Measurements from ENCODE around the gene MAPT.

Gene MAPT

GRCh38 chr17:45975640-45976295 is 81.4 kb downstream of the MAPT start:
- DNase-seq = no peak

GRCh38 chr17:45976391-45976754 is 82.0 kb downstream of the MAPT start:
- DNase-seq = no peak

GRCh38 chr17:45976755-45977505 is 82.6 kb downstream of the MAPT start:
- no peak for DNase-seq

GRCh38 chr17:45977506-45977824 is 83.1 kb downstream of the MAPT start:
- DNase-seq = no peak

- DNase-seq = no peak
These were observed 83.7 kb downstream of the MAPT start for GRCh38 chr17:45977976-45978626.

- no peak for DNase-seq
These were observed 84.8 kb downstream of the MAPT start for GRCh38 chr17:45979137-45979536.

- DNase-seq = no peak
These were observed 86.5 kb downstream of the MAPT start for GRCh38 chr17:45980855-45981254.

GRCh38 chr17:45981306-45981705 is 87.0 kb downstream of the MAPT start:
- DNase-seq = no peak

- DNase-seq = no peak
These were observed 88.6 kb downstream of the MAPT start for GRCh38 chr17:45982791-45983613.

GRCh38 chr17:45983614-45984310 is 89.4 kb downstream of the MAPT start:
- DNase-seq = no peak

GRCh38 chr17:45984368-45984767 is 90.0 kb downstream of the MAPT start:
- DNase-seq = no peak

- DNase-seq = no peak
These were observed 91.1 kb downstream of the MAPT start for GRCh38 chr17:45985447-45985846.

GRCh38 chr17:45986056-45986455 is 91.7 kb downstream of the MAPT start:
- DNase-seq = no peak

- no peak for DNase-seq
These were observed 93.4 kb downstream of the MAPT start for GRCh38 chr17:45987706-45988105.

- no peak for DNase-seq
These were observed 95.4 kb downstream of the MAPT start for GRCh38 chr17:45989759-45990158.

- no peak for DNase-seq
These were observed 96.5 kb downstream of the MAPT start for GRCh38 chr17:45990886-45991285.

- DNase-seq = no peak
These were observed 97.0 kb downstream of the MAPT start for GRCh38 chr17:45991341-45991740.

- no peak for DNase-seq
These were observed 97.8 kb downstream of the MAPT start for GRCh38 chr17:45992175-45992574.

GRCh38 chr17:45992904-45993303 is 98.5 kb downstream of the MAPT start:
- DNase-seq = no peak

GRCh38 chr17:45993962-45994627 is 99.7 kb downstream of the MAPT start:
- DNase-seq = no peak

- DNase-seq = no peak
These were observed 100.6 kb downstream of the MAPT start for GRCh38 chr17:45994987-45995386.

GRCh38 chr17:45995627-45996270 is 101.4 kb downstream of the MAPT start:
- DNase-seq = no peak

Measured in CD4-positive, alpha-beta T cell treated with Interleukin-17A for 4 hours (primary cell).